SK-N-SH (cell line): ENCODE results near the gene MYO3A. TPM values are rescaled to one million over a fixed set of nuclear protein-coding genes. Genes with fewer than 3 reads are reported as not detected.

Experiments
- CTCF ChIA-PET: fragments of 300-600, 350-600 bp; formaldehyde crosslinking; extraction: SDS; loops from one replicate; lab custom pipeline; 2021; lab: Yijun Ruan, JAX
- POLR2A ChIA-PET: fragments of 350-600 bp; sonication (Branson Sonifier 250); formaldehyde crosslinking; extraction: SDS; loops from one replicate; lab custom pipeline; 2020; ENCODE audit warnings: antibody characterized with exemption, inconsistent platforms; lab: Yijun Ruan, JAX
- DNase-seq: peaks from one replicate; pipeline ENCODE4 v3.0.0; 2012
- H2AFZ ChIP-seq: fragments of 200-600 bp; sonication (generic); 2 replicates; pipeline ENCODE4 v1.8.1; 2016; ENCODE audit warnings: antibody characterized with exemption, mild to moderate bottlenecking, low read depth
- H3F3A ChIP-seq: fragments of 200-600 bp; sonication (generic); replicated peaks from 2 replicates; pipeline ENCODE3; 2016; ENCODE audit warnings: antibody characterized with exemption, mild to moderate bottlenecking; ENCODE audit not compliant: insufficient read depth
- H3K27ac ChIP-seq, 2 experiments: fragments of 200-500 bp in 1 of 2; fragments of 200-600 bp in 1 of 2; sonication (Bioruptor generic) in 1 of 2; sonication (generic), shearing (Covaris generic) in 1 of 2; 2 replicates each; pipeline versions ENCODE4 v1.5.1 to v1.6.1; 2014 to 2016; ENCODE audit warnings: low read depth in 2 of 2, inconsistent platforms in 1 of 2, low read length in 1 of 2, mild to moderate bottlenecking in 1 of 2, mixed read lengths in 1 of 2
- H3K27me3 ChIP-seq: fragments of 200-600 bp; sonication (generic), shearing (Covaris generic); 2 replicates; pipeline ENCODE4 v1.6.1; 2016; ENCODE audit warnings: mixed run types; ENCODE audit not compliant: insufficient read depth
- H3K36me3 ChIP-seq, 2 experiments: fragments of 200-500 bp in 1 of 2; fragments of 200-600 bp in 1 of 2; sonication (Bioruptor generic) in 1 of 2; sonication (generic) in 1 of 2; replicated peaks in 1 of 2; 2 replicates each; pipeline versions ENCODE3 to v1.5.1; 2014 to 2016; ENCODE audit warnings: low read length in 1 of 2, mild to moderate bottlenecking in 1 of 2; ENCODE audit not compliant: insufficient read depth in 2 of 2, control insufficient read depth in 1 of 2
- H3K4me1 ChIP-seq, 2 experiments: fragments of 200-500 bp in 1 of 2; fragments of 200-600 bp in 1 of 2; sonication (Bioruptor generic) in 1 of 2; sonication (generic), shearing (Covaris generic) in 1 of 2; 2 replicates each; pipeline versions ENCODE4 v1.5.1 to v1.6.1; 2014 to 2016; ENCODE audit warnings: low read depth in 1 of 2, low read length in 1 of 2, mixed run types in 1 of 2; ENCODE audit not compliant: insufficient read depth in 2 of 2, control insufficient read depth in 1 of 2
- H3K4me2 ChIP-seq: fragments of 200-600 bp; sonication (generic), shearing (Covaris generic); 2 replicates; pipeline ENCODE4 v1.6.1; 2017; ENCODE audit warnings: mixed run types
- H3K4me3 ChIP-seq, 2 experiments: fragments of 200-500 bp in 1 of 2; fragments of 200-600 bp in 1 of 2; sonication (Bioruptor generic) in 1 of 2; sonication (generic), shearing (Covaris generic) in 1 of 2; 2 replicates each; pipeline versions ENCODE4 v1.5.1 to v1.8.1; 2014 to 2016; ENCODE audit warnings: low read depth in 2 of 2, inconsistent platforms in 1 of 2, low read length in 1 of 2, mild to moderate bottlenecking in 1 of 2, mixed read lengths in 1 of 2, moderate library complexity in 1 of 2
- H3K79me2 ChIP-seq: fragments of 200-600 bp; sonication (generic); 2 replicates; pipeline ENCODE4 v1.8.1; 2017; ENCODE audit warnings: mild to moderate bottlenecking; ENCODE audit not compliant: insufficient read depth
- H3K9ac ChIP-seq: fragments of 200-600 bp; sonication (generic); 2 replicates; pipeline ENCODE4 v1.6.1; 2017; ENCODE audit warnings: mixed run types
- H3K9me2 ChIP-seq: fragments of 200-600 bp; sonication (generic); 2 replicates; pipeline ENCODE4 v1.6.1; 2017; ENCODE audit warnings: mixed run types
- H3K9me3 ChIP-seq: fragments of 200-600 bp; sonication (generic); 2 replicates; pipeline ENCODE4 v1.6.1; 2017; ENCODE audit warnings: mixed run types, mild to moderate bottlenecking, moderate library complexity
- H4K20me1 ChIP-seq: fragments of 200-600 bp; sonication (generic); 2 replicates; pipeline ENCODE4 v1.6.1; 2017; ENCODE audit warnings: mild to moderate bottlenecking, mixed run types; ENCODE audit not compliant: insufficient read depth
- ELF1 ChIP-seq: IDR thresholded peaks from 2 replicates; pipeline ENCODE4 v1.4.0; 2012
- EZH2phosphoT487 ChIP-seq: fragments of 200-600 bp; sonication (generic); IDR thresholded peaks from 2 replicates; pipeline ENCODE4 v1.6.1; 2017; ENCODE audit warnings: low read depth, mixed run types, mild to moderate bottlenecking, antibody characterized with exemption, moderate library complexity, borderline replicate concordance
- FOSL2 ChIP-seq: IDR thresholded peaks from 2 replicates; pipeline ENCODE4 v1.4.0; 2012; ENCODE audit warnings: low read depth, mild to moderate bottlenecking, moderate library complexity, borderline replicate concordance
- FOXJ3 ChIP-seq: sonication (generic); formaldehyde crosslinking; IDR thresholded peaks from 2 replicates; pipeline ENCODE4 v1.5.1; 2020; ENCODE audit warnings: mild to moderate bottlenecking, missing genetic modification reagents
- GATA2 ChIP-seq: sonication (generic); formaldehyde crosslinking; IDR thresholded peaks from 2 replicates; pipeline ENCODE4 v1.5.0; 2020; ENCODE audit warnings: mild to moderate bottlenecking, missing genetic modification reagents
- IRF3 ChIP-seq: fragments of 150-350 bp; IDR thresholded peaks from 2 replicates; pipeline ENCODE4 v1.6.1; 2016; ENCODE audit warnings: mild to moderate bottlenecking, low read depth, low read length
- JUND ChIP-seq: IDR thresholded peaks from 2 replicates; pipeline ENCODE4 v1.4.0; 2012
- MEF2A ChIP-seq: IDR thresholded peaks from 2 replicates; pipeline ENCODE4 v1.4.0; 2012; ENCODE audit warnings: low read depth, borderline replicate concordance
- NFIC ChIP-seq: IDR thresholded peaks from 2 replicates; pipeline ENCODE4 v1.4.0; 2012; ENCODE audit warnings: borderline replicate concordance
- RCOR1 ChIP-seq: fragments of 150-350 bp; IDR thresholded peaks from 2 replicates; pipeline ENCODE4 v1.6.1; 2017; ENCODE audit warnings: antibody characterized with exemption, low read length
- REST ChIP-seq: IDR thresholded peaks from 2 replicates; pipeline ENCODE4 v1.6.1; 2012; ENCODE audit warnings: mild to moderate bottlenecking, low read depth, low read length, moderate library complexity
- RFX5 ChIP-seq: IDR thresholded peaks from 2 replicates; pipeline ENCODE4 v1.6.1; 2012; ENCODE audit warnings: mild to moderate bottlenecking, improper control_type of control experiment, low read length
- SIN3A ChIP-seq: IDR thresholded peaks from 2 replicates; pipeline ENCODE4 v1.6.1; 2012; ENCODE audit warnings: low read depth, mild to moderate bottlenecking, low read length, moderate library complexity, borderline replicate concordance
- TAF1 ChIP-seq: IDR thresholded peaks from 2 replicates; pipeline ENCODE4 v1.6.1; 2012; ENCODE audit warnings: low read depth, mild to moderate bottlenecking, low read length, moderate library complexity, borderline replicate concordance
- TCF12 ChIP-seq: IDR thresholded peaks from 2 replicates; pipeline ENCODE4 v1.4.0; 2012
- YY1 ChIP-seq: IDR thresholded peaks from 2 replicates; pipeline ENCODE4 v1.4.0; 2012; ENCODE audit warnings: low read depth, mild to moderate bottlenecking
- WGBS: methylation state at CpG from one replicate; pipeline ENCODE4 v1.1.6; 2017; ENCODE audit warnings: low lambda C conversion rate; 5-methylcytosine and 5-hydroxymethylcytosine counted together
- polyA plus RNA-seq, 3 experiments: library from polyadenylated mRNA; depleted of rRNA; stranded (reverse); fragments of >200 nt; gene quantifications; 2 replicates each; pipeline ENCODE4 v1.2.3, GENCODE V29; 2012
- TF ChIP-seq, protein P1 (sequence below): IDR thresholded peaks from 2 replicates; pipeline ENCODE4 v1.4.0; 2012; ENCODE audit warnings: low read depth, borderline replicate concordance
- TF ChIP-seq, protein P2 (sequence below): IDR thresholded peaks from 2 replicates; pipeline ENCODE4 v1.4.0; 2012; ENCODE audit warnings: low read depth

MYO3A gene
- polyA plus RNA-seq, 1 of the 3 experiments (the other 2 are of a cell fraction): not detected

DNA sequence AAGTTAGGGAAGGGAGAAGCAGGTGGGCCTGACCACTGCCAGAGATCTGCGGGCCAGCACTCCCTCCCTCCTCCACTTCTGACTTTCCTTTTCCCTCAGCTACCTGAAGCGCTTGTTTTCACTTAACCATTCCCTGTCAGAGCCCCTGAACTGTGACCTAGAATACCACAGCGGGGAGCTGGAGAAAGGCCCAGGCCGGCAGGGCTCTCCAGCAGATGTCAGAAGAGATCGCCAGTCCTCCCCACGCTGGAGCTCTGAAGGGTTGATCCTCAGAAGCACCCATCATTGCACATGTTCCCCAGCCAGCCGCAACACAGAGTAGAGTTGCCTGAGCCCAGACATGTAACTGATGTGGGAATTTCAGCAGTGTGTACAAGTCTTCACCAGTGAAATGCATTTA is 238.1 kb downstream of the MYO3A start:
- DNase-seq: no peak
- Histone ChIP-seq H4K20me1 (no peaks in the 10 kb centered on the region), H3K36me3 (no peaks in the 10 kb centered on the region), H3K4me2 (no peak overlapping the region), H3K79me2 (no peaks in the 10 kb centered on the region), H3K9me3 (no peaks in the 10 kb centered on the region), H3K4me3 (no peak overlapping the region), H3K9ac (no peak overlapping the region), H3K27ac (no peak overlapping the region), H3K4me1 (no peaks in the 10 kb centered on the region), H3K9me2 (no peaks in the 10 kb centered on the region), H3K27me3 (no peaks in the 10 kb centered on the region), H3F3A (no peaks in the 10 kb centered on the region), H2AFZ (no peak overlapping the region)
- CTCF ChIA-PET: no interaction called here
- POLR2A ChIA-PET: no interaction called here
- TF ChIP-seq FOSL2 (no peak), ELF1 (no peak), EZH2phosphoT487 (no peak), JUND (no peak)
- WGBS: 16% methylated on average over 7 of the region's 7 CpGs

DNA sequence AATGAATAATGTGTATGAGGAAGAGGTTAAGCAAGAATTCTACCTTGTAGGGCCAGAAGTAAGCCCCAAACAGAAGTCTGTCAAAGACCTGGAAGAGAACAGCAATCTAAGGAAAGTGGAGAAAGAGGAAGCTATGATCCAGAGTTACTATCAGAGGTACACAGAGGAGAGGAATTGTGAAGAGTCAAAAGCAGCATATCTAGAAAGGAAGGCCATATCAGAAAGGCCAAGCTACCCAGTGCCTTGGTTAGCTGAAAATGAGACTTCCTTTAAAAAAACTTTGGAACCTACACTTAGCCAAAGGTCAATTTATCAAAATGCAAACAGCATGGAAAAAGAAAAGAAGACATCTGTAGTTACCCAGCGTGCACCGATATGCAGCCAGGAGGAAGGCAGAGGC is 239.8 kb downstream of the MYO3A start:
- H3K9me2 ChIP-seq: no peaks in the 10 kb centered on the region
- ChIA-PET POLR2A (no interaction called here), CTCF (no interaction called here)
- no peaks in the 10 kb centered on the region for H3K9me3 ChIP-seq
- no peak overlapping the region for H3K9ac ChIP-seq
- H2AFZ ChIP-seq: no peak overlapping the region
- no peaks in the 10 kb centered on the region for H3K4me1 ChIP-seq
- H3K36me3 ChIP-seq: no peaks in the 10 kb centered on the region
- TF ChIP-seq FOXJ3 (no peak), SIN3A (no peak), YY1 (no peak), RCOR1 (no peak), TAF1 (no peak), FOSL2 (no peak), RFX5 (no peak)
- H3K4me3 ChIP-seq: no peak overlapping the region
- no peaks in the 10 kb centered on the region for H3K79me2 ChIP-seq
- no peak for DNase-seq
- no peaks in the 10 kb centered on the region for H3F3A ChIP-seq
- H4K20me1 ChIP-seq: no peaks in the 10 kb centered on the region
- no peak overlapping the region for H3K4me2 ChIP-seq
- WGBS: 20% methylated on average over 2 of the region's 2 CpGs
- no peaks in the 10 kb centered on the region for H3K27me3 ChIP-seq
- H3K27ac ChIP-seq: no peak overlapping the region

- Histone ChIP-seq H3K36me3 (no peaks in the 10 kb centered on the region), H3K4me2 (no peak overlapping the region), H3K27me3 (no peaks in the 10 kb centered on the region), H3K4me3 (no peak overlapping the region), H4K20me1 (no peaks in the 10 kb centered on the region), H3K9ac (no peak overlapping the region), H2AFZ (no peak overlapping the region), H3K79me2 (no peaks in the 10 kb centered on the region), H3F3A (no peaks in the 10 kb centered on the region), H3K9me3 (no peaks in the 10 kb centered on the region), H3K4me1 (no peaks in the 10 kb centered on the region), H3K27ac (no peak overlapping the region), H3K9me2 (no peaks in the 10 kb centered on the region)
- 4% methylated on average over 4 of the region's 4 CpGs for WGBS
- ChIA-PET CTCF (no interaction called here), POLR2A (no interaction called here)
- DNase-seq: no peak
- TF ChIP-seq TCF12 (no peak), GATA2 (CRISPR knock-in tag) (no peak), MEF2A (no peak), IRF3 (no peak), ELF1 (no peak), REST (no peak), NFIC (no peak)
- TF ChIP-seq, protein P1, sequence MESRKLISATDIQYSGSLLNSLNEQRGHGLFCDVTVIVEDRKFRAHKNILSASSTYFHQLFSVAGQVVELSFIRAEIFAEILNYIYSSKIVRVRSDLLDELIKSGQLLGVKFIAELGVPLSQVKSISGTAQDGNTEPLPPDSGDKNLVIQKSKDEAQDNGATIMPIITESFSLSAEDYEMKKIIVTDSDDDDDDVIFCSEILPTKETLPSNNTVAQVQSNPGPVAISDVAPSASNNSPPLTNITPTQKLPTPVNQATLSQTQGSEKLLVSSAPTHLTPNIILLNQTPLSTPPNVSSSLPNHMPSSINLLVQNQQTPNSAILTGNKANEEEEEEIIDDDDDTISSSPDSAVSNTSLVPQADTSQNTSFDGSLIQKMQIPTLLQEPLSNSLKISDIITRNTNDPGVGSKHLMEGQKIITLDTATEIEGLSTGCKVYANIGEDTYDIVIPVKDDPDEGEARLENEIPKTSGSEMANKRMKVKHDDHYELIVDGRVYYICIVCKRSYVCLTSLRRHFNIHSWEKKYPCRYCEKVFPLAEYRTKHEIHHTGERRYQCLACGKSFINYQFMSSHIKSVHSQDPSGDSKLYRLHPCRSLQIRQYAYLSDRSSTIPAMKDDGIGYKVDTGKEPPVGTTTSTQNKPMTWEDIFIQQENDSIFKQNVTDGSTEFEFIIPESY: no peak
- TF ChIP-seq, protein P2, sequence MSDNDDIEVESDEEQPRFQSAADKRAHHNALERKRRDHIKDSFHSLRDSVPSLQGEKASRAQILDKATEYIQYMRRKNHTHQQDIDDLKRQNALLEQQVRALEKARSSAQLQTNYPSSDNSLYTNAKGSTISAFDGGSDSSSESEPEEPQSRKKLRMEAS: no peak
These were observed 243.3 kb downstream of the MYO3A start for GRCh38 chr10:26177341-26177740.
